Measurements from ENCODE around the gene ELL2.

The ELL2 gene

DNA sequence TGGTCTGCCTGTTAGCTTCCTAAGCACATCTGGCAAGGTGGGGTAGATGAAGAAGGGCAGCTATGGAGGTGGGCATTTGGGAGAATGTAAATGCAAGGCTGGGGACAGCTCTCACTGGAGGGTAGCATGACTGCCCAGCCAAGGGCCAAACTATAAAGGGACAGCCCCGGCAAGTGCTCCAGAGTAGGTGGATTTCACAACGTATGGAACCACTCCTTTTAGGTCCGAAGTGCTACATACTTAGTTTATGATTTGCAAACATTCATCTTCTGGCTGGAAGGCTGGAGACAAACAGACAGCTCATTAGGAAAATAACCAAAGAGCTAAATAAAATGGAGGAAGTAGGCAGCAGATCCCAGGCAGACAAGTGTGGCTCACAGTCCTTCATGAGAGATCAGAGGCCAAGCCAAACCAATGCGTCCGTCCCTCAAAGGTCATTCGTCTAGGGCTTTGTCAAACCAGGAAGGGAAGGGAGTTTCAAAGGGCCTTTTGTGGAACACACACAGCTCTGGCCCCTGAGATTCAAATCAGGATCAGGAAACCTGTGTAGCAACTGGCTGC is 96.6 kb downstream of the ELL2 start:
- Histone ChIP-seq H3K27me3 (no peaks in the 10 kb centered on the region), H3K9ac (no peak overlapping the region), H3K4me1 (peaks cover 82% of the 10 kb centered on the region), H3K4me2 (peak overlapping the region; percentile 80), H4K20me1 (no peaks in the 10 kb centered on the region), H3K4me3 (no peak overlapping the region), H3K9me3 (peaks cover 9% of the 10 kb centered on the region; the same call in 1 of the 2 replicates), H3K27ac (no peak overlapping the region), H3K36me3 (no peaks in the 10 kb centered on the region)
- no peak for TF ChIP-seq Cebpa-rat (IDR thresholded peaks at IDR 0.05)

DNA sequence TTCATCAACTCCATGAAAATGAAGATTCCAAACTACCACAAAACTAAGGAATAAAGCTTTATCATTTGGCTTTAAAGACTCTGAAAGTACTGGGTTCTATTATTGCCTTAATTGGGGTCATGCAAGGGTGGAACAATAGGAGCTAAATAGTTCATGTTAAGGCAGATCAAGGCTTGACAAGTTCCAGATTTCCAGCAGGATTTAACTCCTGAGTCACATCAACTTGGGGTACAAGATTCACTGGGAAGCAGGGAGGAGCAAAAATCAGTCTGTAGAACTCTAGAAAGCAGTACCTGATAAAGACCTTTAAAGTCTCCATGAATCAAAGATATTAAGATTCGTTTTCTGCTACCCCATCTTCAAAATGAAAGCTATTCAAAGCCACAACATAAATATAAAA is 97.2 kb downstream of the ELL2 start:
- no peak for TF ChIP-seq Cebpa-rat (IDR thresholded peaks at IDR 0.05)

GRCh38 chr5:95863383-95863757 is 98.3 kb downstream of the ELL2 start:
- Histone ChIP-seq H3K4me2 (peak overlapping the region; percentile 80), H3K4me1 (peaks cover 81% of the 10 kb centered on the region), H3K27me3 (no peaks in the 10 kb centered on the region), H3K36me3 (no peaks in the 10 kb centered on the region), H3K9ac (peak overlapping the region; percentile 64), H4K20me1 (no peaks in the 10 kb centered on the region), H3K4me3 (peak overlapping the region; percentile 42), H3K9me3 (peaks cover 9% of the 10 kb centered on the region; the same call in 1 of the 2 replicates), H3K27ac (peak overlapping the region; percentile 78)
- peak; percentile 99 for TF ChIP-seq Cebpa-rat (IDR thresholded peaks at IDR 0.05)

More for the DNA sequence above, 97.2 kb downstream of the ELL2 start:
- Histone ChIP-seq H3K27me3 (no peaks in the 10 kb centered on the region), H3K36me3 (no peaks in the 10 kb centered on the region), H3K9me3 (peaks cover 9% of the 10 kb centered on the region; the same call in 1 of the 2 replicates), H4K20me1 (no peaks in the 10 kb centered on the region), H3K9ac (no peak overlapping the region), H3K4me3 (no peak overlapping the region), H3K4me2 (peak overlapping the region; percentile 80), H3K4me1 (peaks cover 82% of the 10 kb centered on the region), H3K27ac (no peak overlapping the region)

DNA sequence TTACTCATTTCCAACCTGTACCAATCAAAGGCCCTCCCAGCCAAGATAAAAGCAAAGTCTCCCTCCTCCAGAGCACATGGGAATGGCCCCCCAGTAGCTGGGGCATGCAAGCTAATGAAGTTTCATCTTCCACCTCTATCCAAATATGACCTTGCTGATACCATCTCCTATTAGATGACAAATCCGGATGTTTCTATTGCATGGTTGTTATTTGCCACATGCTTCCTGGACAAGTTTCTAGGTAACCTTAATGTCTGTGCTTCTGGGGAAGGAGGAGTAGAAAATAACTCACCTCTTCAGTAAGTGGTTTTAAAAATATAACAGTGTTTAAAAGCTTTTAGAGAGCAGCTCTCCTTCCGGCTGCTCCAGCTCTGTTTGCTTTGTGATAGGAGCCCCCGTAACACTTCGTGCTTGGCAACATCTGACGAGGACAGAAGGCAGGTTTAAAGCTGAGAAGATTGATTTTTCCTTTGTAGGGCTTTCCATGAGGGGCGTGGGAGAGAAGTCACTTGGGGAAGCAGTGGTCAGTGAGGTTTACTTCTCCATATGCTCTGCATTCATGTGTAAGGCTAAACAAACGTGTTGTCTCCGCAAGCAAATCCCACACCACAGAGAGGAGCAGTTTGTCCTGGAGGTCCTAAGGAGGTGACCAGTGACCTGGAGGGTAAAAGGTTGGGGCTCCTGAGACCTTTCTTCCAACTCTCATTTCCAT is 98.8 kb downstream of the ELL2 start:
- H3K4me2 ChIP-seq: peak overlapping the region; percentile 80
- peak overlapping the region; percentile 64 for H3K9ac ChIP-seq
- H3K27ac ChIP-seq: peak overlapping the region; percentile 78

DNA sequence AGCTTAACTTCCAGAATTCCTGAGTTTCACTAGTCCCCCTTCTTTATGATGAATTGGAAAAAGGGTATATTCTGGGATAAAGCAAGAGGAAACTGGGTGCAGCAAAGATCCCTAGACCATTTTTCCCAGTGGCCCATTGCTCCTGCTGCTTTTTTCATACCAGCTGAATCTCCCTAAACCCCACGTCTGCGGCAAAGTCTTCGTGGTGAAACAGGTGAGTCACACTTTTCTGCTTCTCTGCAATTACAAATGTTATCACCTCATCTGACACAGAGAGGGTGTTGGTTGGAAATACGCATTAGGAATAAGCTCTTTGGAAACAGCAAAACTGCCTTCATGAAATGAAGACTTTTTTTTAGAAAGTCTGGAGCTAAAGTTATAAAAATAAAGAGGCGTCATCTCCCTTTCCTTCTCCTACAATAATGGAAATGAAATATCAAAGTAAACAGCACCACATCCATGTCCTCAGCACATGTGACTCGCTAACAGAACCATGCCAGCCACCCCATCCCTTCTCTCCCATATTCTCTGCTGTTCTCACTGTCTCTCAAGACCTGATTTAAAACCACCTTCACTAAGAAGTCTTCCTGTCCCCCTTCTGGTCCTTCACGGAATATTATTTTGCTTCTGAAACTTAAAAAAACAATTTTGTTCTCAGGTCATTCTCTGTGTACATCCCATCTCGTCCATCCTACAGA is 99.6 kb downstream of the ELL2 start:
- peaks cover 83% of the 10 kb centered on the region for H3K4me1 ChIP-seq
- H3K4me2 ChIP-seq: peak overlapping the region; percentile 80
- TF ChIP-seq Cebpa-rat (IDR thresholded peaks at IDR 0.05): no peak
- no peak overlapping the region for H3K4me3 ChIP-seq
- H3K27me3 ChIP-seq: no peaks in the 10 kb centered on the region
- H4K20me1 ChIP-seq: no peaks in the 10 kb centered on the region
- H3K9me3 ChIP-seq: no peaks in the 10 kb centered on the region
- H3K27ac ChIP-seq: peak overlapping the region; percentile 18
- no peaks in the 10 kb centered on the region for H3K36me3 ChIP-seq
- no peak overlapping the region for H3K9ac ChIP-seq

More for the DNA sequence above, 98.8 kb downstream of the ELL2 start:
- Histone ChIP-seq H3K27me3 (no peaks in the 10 kb centered on the region), H3K36me3 (no peaks in the 10 kb centered on the region), H3K4me3 (peak overlapping the region; percentile 42), H3K9me3 (peaks cover 4% of the 10 kb centered on the region; the same call in 1 of the 2 replicates), H4K20me1 (no peaks in the 10 kb centered on the region), H3K4me1 (peaks cover 81% of the 10 kb centered on the region)
- no peak for TF ChIP-seq Cebpa-rat (IDR thresholded peaks at IDR 0.05)

GRCh38 chr5:95861221-95861863 is 100.3 kb downstream of the ELL2 start:
- Histone ChIP-seq H3K27me3 (no peaks in the 10 kb centered on the region), H4K20me1 (no peaks in the 10 kb centered on the region), H3K4me2 (peak overlapping the region; percentile 80), H3K36me3 (no peaks in the 10 kb centered on the region), H3K9me3 (no peaks in the 10 kb centered on the region), H3K9ac (no peak overlapping the region), H3K4me3 (no peak overlapping the region), H3K4me1 (peaks cover 85% of the 10 kb centered on the region), H3K27ac (peak overlapping the region; percentile 18; the same call in 1 of the 2 replicates)
- TF ChIP-seq Cebpa-rat (IDR thresholded peaks at IDR 0.05): peak; percentile 77

- H3K4me1 ChIP-seq: peaks cover 76% of the 10 kb centered on the region
- no peaks in the 10 kb centered on the region for H3K27me3 ChIP-seq
- H3K4me2 ChIP-seq: peak overlapping the region; percentile 80
- H3K4me3 ChIP-seq: no peak overlapping the region
- H3K9me3 ChIP-seq: no peaks in the 10 kb centered on the region
- H3K9ac ChIP-seq: 0 out of 2 replicates have a peak overlapping the region, but pooled peaks have one; percentile 3
- no peak overlapping the region for H3K27ac ChIP-seq
- no peak for TF ChIP-seq Cebpa-rat (IDR thresholded peaks at IDR 0.05)
- no peaks in the 10 kb centered on the region for H3K36me3 ChIP-seq
- H4K20me1 ChIP-seq: no peaks in the 10 kb centered on the region
These were observed 102.0 kb downstream of the ELL2 start for GRCh38 chr5:95859661-95860060.

DNA sequence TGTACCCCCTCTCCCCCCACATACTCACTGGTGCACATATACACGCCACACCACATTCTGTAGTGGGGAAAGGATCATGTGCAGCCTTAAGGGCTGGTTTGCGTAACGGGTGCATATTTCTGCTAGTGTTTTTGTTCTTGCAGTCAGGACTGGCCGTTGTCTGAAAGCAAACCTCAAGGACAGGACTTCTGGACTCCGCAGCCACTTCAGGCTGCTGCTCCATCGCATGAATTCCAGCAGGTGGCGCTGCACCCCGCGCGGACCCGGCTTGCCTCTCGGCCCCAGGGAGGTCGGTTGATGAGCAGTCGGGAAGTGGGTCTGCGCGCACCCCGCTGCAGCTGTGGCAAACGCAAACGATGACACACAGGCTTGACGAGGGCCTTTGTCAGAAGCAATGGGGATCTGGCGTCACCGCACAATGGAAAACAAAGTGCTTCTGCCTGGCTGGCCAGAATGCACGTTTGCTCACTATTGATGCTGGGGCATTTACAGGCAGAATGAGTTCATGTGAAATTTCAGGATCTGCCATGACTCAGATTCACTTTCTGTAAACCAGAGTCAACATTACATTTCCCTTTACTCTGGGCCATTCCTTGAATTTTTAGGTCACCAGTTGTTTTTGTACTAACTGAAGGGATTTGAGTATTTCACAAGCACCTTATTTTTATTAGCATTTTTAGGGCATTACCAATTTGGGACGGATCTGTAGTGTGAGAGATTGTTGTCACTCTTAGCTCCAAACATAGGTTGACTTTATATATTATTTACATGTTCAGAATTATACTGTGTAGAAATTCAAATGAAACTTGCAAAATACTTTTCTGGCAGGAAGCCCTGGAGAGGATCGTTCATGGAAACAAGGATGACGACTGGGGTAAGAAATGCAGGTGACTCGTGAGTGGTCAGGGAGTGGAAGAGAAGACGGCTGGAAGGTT is 102.7 kb downstream of the ELL2 start:
- peak overlapping the region; percentile 80 for H3K4me2 ChIP-seq
- peak overlapping the region; percentile 43; the same call in 1 of the 2 replicates for H3K27ac ChIP-seq
- H3K9ac ChIP-seq: 0 out of 2 replicates have a peak overlapping the region, but pooled peaks have one; percentile 3
- no peaks in the 10 kb centered on the region for H3K36me3 ChIP-seq
- no peaks in the 10 kb centered on the region for H3K27me3 ChIP-seq
- H4K20me1 ChIP-seq: no peaks in the 10 kb centered on the region
- no peak for TF ChIP-seq Cebpa-rat (IDR thresholded peaks at IDR 0.05)
- no peak overlapping the region; the same call in 1 of the 2 replicates for H3K4me3 ChIP-seq
- no peaks in the 10 kb centered on the region for H3K9me3 ChIP-seq
- peaks cover 69% of the 10 kb centered on the region for H3K4me1 ChIP-seq

Measured in BLaER1 (cell line).